GM04503 (cell line): ENCODE data around the gene COTL1.

Experiments used
- DNase-seq: peaks from one replicate; pipeline ENCODE4 v3.0.0-alpha.2; 2012; ENCODE audit warnings: low read depth

Gene COTL1

GRCh38 chr16:84617791-84618580, at the start of gene COTL1:
Gene COTL1 (minus strand): TSS chr16:84618078. CDS start chr16:84617914, 164 bp downstream.
- DNase-seq: peak; percentile 83

GRCh38 chr16:84665843-84666242, 48.0 kb upstream of the COTL1 start:
- no peak for DNase-seq

- DNase-seq: no peak
Observed at GRCh38 chr16:84665359-84665758, 47.5 kb upstream of the COTL1 start.

- no peak for DNase-seq
Observed at GRCh38 chr16:84663433-84664101, 45.7 kb upstream of the COTL1 start.

- no peak for DNase-seq
Observed at GRCh38 chr16:84662471-84662870, 44.6 kb upstream of the COTL1 start.

- DNase-seq: no peak
Observed at GRCh38 chr16:84661418-84662060, 43.7 kb upstream of the COTL1 start.

GRCh38 chr16:84660973-84661372, 43.1 kb upstream of the COTL1 start:
- no peak for DNase-seq

GRCh38 chr16:84659656-84660300, 41.9 kb upstream of the COTL1 start:
- no peak for DNase-seq

GRCh38 chr16:84658690-84659089, 40.8 kb upstream of the COTL1 start:
- DNase-seq: no peak

GRCh38 chr16:84657229-84657837, 39.5 kb upstream of the COTL1 start:
- DNase-seq: no peak

- no peak for DNase-seq
Observed at GRCh38 chr16:84656649-84657048, 38.8 kb upstream of the COTL1 start.

- no peak for DNase-seq
Observed at GRCh38 chr16:84654998-84655397, 37.1 kb upstream of the COTL1 start.

- no peak for DNase-seq
Observed at GRCh38 chr16:84654238-84654637, 36.4 kb upstream of the COTL1 start.

- DNase-seq: no peak
Observed at GRCh38 chr16:84652566-84652965, 34.7 kb upstream of the COTL1 start.

GRCh38 chr16:84650062-84650991, 32.4 kb upstream of the COTL1 start:
- DNase-seq: peak; percentile 72

GRCh38 chr16:84649511-84649861, 31.6 kb upstream of the COTL1 start:
- no peak for DNase-seq

GRCh38 chr16:84648595-84649510, 31.0 kb upstream of the COTL1 start:
- no peak for DNase-seq

GRCh38 chr16:84647828-84648594, 30.1 kb upstream of the COTL1 start, which contains the start of gene KLHL36:
Gene KLHL36 (plus strand): TSS chr16:84648511. CDS start chr16:84650868, 2,357 bp downstream.
- no peak for DNase-seq

GRCh38 chr16:84643674-84644073, 25.8 kb upstream of the COTL1 start:
- DNase-seq: no peak
